Adrenal gland (tissue), 12 donors: Measurements from ENCODE around the gene AMOTL2. TPM values are rescaled to one million over a fixed set of nuclear protein-coding genes. Genes with fewer than 3 reads are reported as not detected.

Experiments used
- DNase-seq, 7 donors: peaks; one replicate each; pipeline ENCODE4 v3.0.0-alpha.2; 2019 to 2020
- H3K27ac ChIP-seq, 5 donors: fragments of 200-600 bp; sonication (generic) in 4 of 5; 1 replicate in 3 of 5; 2 replicates in 2 of 5; pipeline versions ENCODE4 v1.5.1 to v1.8.0; 2016 to 2020; ENCODE audit warnings: mild to moderate bottlenecking in 1 of 5
- H3K27me3 ChIP-seq: fragments of 200-600 bp; 2 replicates; pipeline ENCODE4 v1.8.0; 2021
- H3K36me3 ChIP-seq, 2 donors: fragments of 200-600 bp; replicated peaks in 1 of 2; 1 replicate in 1 of 2; 2 replicates in 1 of 2; pipeline versions ENCODE4 v1.5.1 to v1.8.0; 2018 to 2022
- H3K4me1 ChIP-seq, 2 donors: fragments of 200-600 bp; replicated peaks in 1 of 2; 1 replicate in 1 of 2; 2 replicates in 1 of 2; pipeline versions ENCODE4 v1.5.1 to v1.8.0; 2018 to 2021
- H3K4me3 ChIP-seq, 4 donors: fragments of 200-600 bp; sonication (generic) in 3 of 4; one replicate each; pipeline ENCODE4 v1.5.1; 2016 to 2018
- H3K9me3 ChIP-seq, 3 donors: fragments of 200-600 bp; sonication (generic) in 1 of 3; replicated peaks in 1 of 3; 1 replicate in 2 of 3; 2 replicates in 1 of 3; pipeline versions ENCODE4 v1.5.1 to v1.8.0; 2016 to 2021
- CTCF ChIP-seq, 6 experiments: fragments of 450-650 bp in 4 of 6; fragments of 200-600 bp in 2 of 6; sonication (generic) in 1 of 6; IDR thresholded peaks; 1 replicate in 5 of 6; 2 replicates in 1 of 6; pipeline versions ENCODE4 v1.5.1 to v1.8.0; 2016 to 2021; ENCODE audit warnings: antibody characterized with exemption in 6 of 6, mild to moderate bottlenecking in 2 of 6, moderate library complexity in 1 of 6
- POLR2A ChIP-seq, 2 donors: fragments of 450-650 bp; IDR thresholded peaks; one replicate each; pipeline ENCODE4 v1.6.1; 2017; ENCODE audit warnings: antibody characterized with exemption in 2 of 2, mild to moderate bottlenecking in 2 of 2, moderate library complexity in 1 of 2
- WGBS, 4 donors: extraction: QIAGEN DNeasy Blood & Tissue Kit in 2 of 4; methylation state at CpG; one replicate each; pipeline versions ENCODE4 v1.1.5 to v1.1.7; 2013 to 2017; 5-methylcytosine and 5-hydroxymethylcytosine counted together
- intact Hi-C, 2 donors: fragments of 100-400 bp; cut with DNase I; formaldehyde crosslinking; loops; one replicate each; pipeline versions ENCODE4 v1.14.1 to v1.15.0; 2022 to 2023
- polyA plus RNA-seq, 3 donors: library from polyadenylated mRNA; stranded (reverse); fragments of 200-250 nt in 2 of 3; fragments of 350-450 nt in 1 of 3; fragmentation: Illumina TruSeq in 1 of 3; extraction: RNeasy Lipid Tissue Mini Kit (QIAGEN cat#74804) in 1 of 3; gene quantifications; one replicate each; pipeline ENCODE4 v1.2.3, GENCODE V29; 2013 to 2014
- total RNA-seq, 9 donors: library from RNA; depleted of rRNA in 4 of 9; stranded (reverse); fragments of >200 nt in 4 of 9; fragments of 120-200 nt in 1 of 9; fragmentation: NEBNext Ultra II Directional in 1 of 9; extraction: Animal tissue kit (Norgen Biotek cat#: 25700) in 1 of 9; gene quantifications; one replicate each; pipeline versions ENCODE4 v1.1.0 to v1.2.4, GENCODE V29; 2013 to 2023
- donor health status: healthy with polysubstance abuse.
- donor health status: Bipolar disorder and iron deficiency.
- donor health status: DM: yes; HTN: yes; CAD: no.
- donor health status: DM: no; HTN: no; CAD: no.
- donor health status: DM: no; HTN: no; CAD: no.
- donor health status: DM: yes; HTN: yes; CAD: no.

AMOTL2 gene
- total and polyA plus RNA-seq, 12 donors: 9.3 to 63.0 (median 29.7) TPM

- 88 to 95% (median 92%) methylated on average over 8 to 10 of the region's 10 CpGs for WGBS, 4 donors
- Histone ChIP-seq H3K4me1 (peaks cover 0 to 18% of the 10 kb centered on the region in 2 donors), H3K27me3 (no peaks in the 10 kb centered on the region), H3K27ac (no peak overlapping the region), H3K36me3 (no peaks in the 10 kb centered on the region), H3K4me3 (no peak overlapping the region), H3K9me3 (no peaks in the 10 kb centered on the region)
- no peak for TF ChIP-seq POLR2A (IDR thresholded peaks at IDR 0.05)
- TF ChIP-seq CTCF (IDR thresholded peaks at IDR 0.05): no peak
- intact Hi-C loops: no loop called here
- DNase-seq: peak in 1 of 7 donors; percentile 30
Measured at GRCh38 chr3:134323966-134324962, 50.0 kb downstream of the AMOTL2 start.

- intact Hi-C loops: no loop called here
- H3K4me1 ChIP-seq: peaks cover 0 to 10% of the 10 kb centered on the region in 2 donors
- H3K9me3 ChIP-seq: no peaks in the 10 kb centered on the region
- no peak for DNase-seq
- no peak overlapping the region for H3K27ac ChIP-seq
- TF ChIP-seq CTCF (IDR thresholded peaks at IDR 0.05): no peak
- TF ChIP-seq POLR2A (IDR thresholded peaks at IDR 0.05): no peak
- no peaks in the 10 kb centered on the region for H3K27me3 ChIP-seq
- H3K36me3 ChIP-seq: no peaks in the 10 kb centered on the region
- 88 to 100% (median 91%) methylated on average over 1 of the region's 1 CpG for WGBS, 4 donors
- H3K4me3 ChIP-seq: no peak overlapping the region
Measured at GRCh38 chr3:134322286-134322685, 52.0 kb downstream of the AMOTL2 start.

GRCh38 chr3:134320749-134321148 lies 53.5 kb downstream of the AMOTL2 start:
- intact Hi-C loops: no loop called here
- WGBS, 4 donors: 81 to 90% (median 87%) methylated on average over 4 to 6 of the region's 6 CpGs
- H3K27ac ChIP-seq: no peak overlapping the region
- no peak overlapping the region for H3K4me3 ChIP-seq
- H3K36me3 ChIP-seq: no peaks in the 10 kb centered on the region
- peak in 1 of 7 donors; percentile 28 for DNase-seq
- no peaks in the 10 kb centered on the region for H3K27me3 ChIP-seq
- TF ChIP-seq CTCF (IDR thresholded peaks at IDR 0.05) (no peak), POLR2A (IDR thresholded peaks at IDR 0.05) (no peak)
- no peaks in the 10 kb centered on the region for H3K4me1 ChIP-seq
- no peaks in the 10 kb centered on the region for H3K9me3 ChIP-seq

GRCh38 chr3:134319931-134320330 lies 54.3 kb downstream of the AMOTL2 start:
- intact Hi-C loops: no loop called here
- WGBS, 4 donors: 86 to 90% (median 89%) methylated on average over 2 of the region's 2 CpGs
- no peak overlapping the region for H3K27ac ChIP-seq
- H3K9me3 ChIP-seq: no peaks in the 10 kb centered on the region
- DNase-seq: no peak
- peaks cover 0 to under 1% of the 10 kb centered on the region in 2 donors for H3K4me1 ChIP-seq
- TF ChIP-seq POLR2A (IDR thresholded peaks at IDR 0.05) (no peak), CTCF (IDR thresholded peaks at IDR 0.05) (no peak)
- H3K27me3 ChIP-seq: no peaks in the 10 kb centered on the region
- H3K4me3 ChIP-seq: no peak overlapping the region
- no peaks in the 10 kb centered on the region for H3K36me3 ChIP-seq
